Muscle layer of colon (tissue), 2 donors: Measurements from ENCODE around the gene SAPCD1.

Experiments used
- H3K27ac ChIP-seq: one replicate; pipeline ENCODE4 v1.7.0; 2013; ENCODE audit warnings: low read depth, mild to moderate bottlenecking, low read length, moderate library complexity
- H3K27me3 ChIP-seq, 2 donors: one replicate each; pipeline ENCODE4 v1.7.0; 2013; ENCODE audit warnings: low read length in 2 of 2, mild to moderate bottlenecking in 2 of 2; ENCODE audit not compliant: insufficient read depth in 2 of 2, control insufficient read depth in 1 of 2
- H3K36me3 ChIP-seq: one replicate; pipeline ENCODE4 v1.7.0; 2013; ENCODE audit warnings: mild to moderate bottlenecking, low read length; ENCODE audit not compliant: insufficient read depth
- H3K4me1 ChIP-seq: one replicate; pipeline ENCODE4 v1.7.0; 2013; ENCODE audit warnings: mild to moderate bottlenecking, low read length; ENCODE audit not compliant: insufficient read depth
- H3K4me3 ChIP-seq, 2 donors: one replicate each; pipeline ENCODE4 v1.7.0; 2013; ENCODE audit warnings: low read length in 2 of 2, low read depth in 1 of 2, mild to moderate bottlenecking in 1 of 2, moderate library complexity in 1 of 2
- H3K9ac ChIP-seq: one replicate; pipeline ENCODE4 v1.7.0; 2013; ENCODE audit warnings: low read length
- H3K9me3 ChIP-seq: one replicate; pipeline ENCODE4 v1.7.0; 2013; ENCODE audit warnings: mild to moderate bottlenecking, low read length
- donor health status: abdominal sarcoma.
- donor health status: Adenocarcinoma of cecum.

Gene SAPCD1

GRCh38 chr6:31775633-31776484 lies 13.4 kb downstream of the SAPCD1 start:
- Histone ChIP-seq H3K36me3 (peaks cover 23% of the 10 kb centered on the region), H3K9ac (no peak overlapping the region), H3K27ac (no peak overlapping the region), H3K9me3 (no peaks in the 10 kb centered on the region), H3K27me3 (no peaks in the 10 kb centered on the region), H3K4me1 (peaks cover 7% of the 10 kb centered on the region), H3K4me3 (no peak overlapping the region)

- peaks cover 7% of the 10 kb centered on the region for H3K4me1 ChIP-seq
- H3K9me3 ChIP-seq, result no peaks in the 10 kb centered on the region
- no peak overlapping the region for H3K4me3 ChIP-seq
- H3K9ac ChIP-seq, result no peak overlapping the region
- no peaks in the 10 kb centered on the region for H3K27me3 ChIP-seq
- no peak overlapping the region for H3K27ac ChIP-seq
- H3K36me3 ChIP-seq, result peaks cover 26% of the 10 kb centered on the region
Observed at GRCh38 chr6:31776485-31776988, 14.1 kb downstream of the SAPCD1 start.

- no peaks in the 10 kb centered on the region for H3K9me3 ChIP-seq
- no peaks in the 10 kb centered on the region for H3K27me3 ChIP-seq
- H3K4me1 ChIP-seq, result peaks cover 7% of the 10 kb centered on the region
- peaks cover 32% of the 10 kb centered on the region for H3K36me3 ChIP-seq
- H3K4me3 ChIP-seq, result no peak within 1 kb of the TSS
- H3K9ac ChIP-seq, result no peak within 1 kb of the TSS
- H3K27ac ChIP-seq, result no peak within 1 kb of the TSS
Observed at GRCh38 chr6:31776989-31777666, 14.7 kb downstream of the SAPCD1 start, which contains the start of gene VWA7. VWA7 (minus strand) TSS chr6:31777328; CDS start chr6:31776779, 549 bp downstream.

GRCh38 chr6:31777667-31778050 lies 15.2 kb downstream of the SAPCD1 start:
- H3K27ac ChIP-seq, result no peak overlapping the region
- H3K4me1 ChIP-seq, result peaks cover 7% of the 10 kb centered on the region
- H3K27me3 ChIP-seq, result no peaks in the 10 kb centered on the region
- no peak overlapping the region for H3K4me3 ChIP-seq
- H3K36me3 ChIP-seq, result peaks cover 36% of the 10 kb centered on the region
- H3K9ac ChIP-seq, result no peak overlapping the region
- no peaks in the 10 kb centered on the region for H3K9me3 ChIP-seq

GRCh38 chr6:31778193-31778592 lies 15.7 kb downstream of the SAPCD1 start:
- H3K36me3 ChIP-seq, result peaks cover 42% of the 10 kb centered on the region

GRCh38 chr6:31778999-31779885 lies 16.8 kb downstream of the SAPCD1 start:
- Histone ChIP-seq H3K36me3 (peaks cover 48% of the 10 kb centered on the region), H3K27me3 (no peaks in the 10 kb centered on the region), H3K9ac (no peak overlapping the region), H3K4me3 (no peak overlapping the region), H3K9me3 (no peaks in the 10 kb centered on the region), H3K4me1 (peaks cover 7% of the 10 kb centered on the region), H3K27ac (no peak overlapping the region)

More at GRCh38 chr6:31778193-31778592, 15.7 kb downstream of the SAPCD1 start:
- Histone ChIP-seq H3K9me3 (no peaks in the 10 kb centered on the region), H3K27me3 (no peaks in the 10 kb centered on the region), H3K4me3 (no peak overlapping the region), H3K27ac (no peak overlapping the region), H3K4me1 (peaks cover 7% of the 10 kb centered on the region), H3K9ac (no peak overlapping the region)

- Histone ChIP-seq H3K27me3 (no peaks in the 10 kb centered on the region), H3K36me3 (peaks cover 54% of the 10 kb centered on the region)
Observed at GRCh38 chr6:31779908-31780307, 17.5 kb downstream of the SAPCD1 start.

GRCh38 chr6:31780507-31781243 lies 18.2 kb downstream of the SAPCD1 start:
- peaks cover 61% of the 10 kb centered on the region for H3K36me3 ChIP-seq
- no peak overlapping the region for H3K9ac ChIP-seq
- peaks cover 7% of the 10 kb centered on the region for H3K4me1 ChIP-seq
- no peak overlapping the region for H3K4me3 ChIP-seq
- no peaks in the 10 kb centered on the region for H3K27me3 ChIP-seq
- no peak overlapping the region for H3K27ac ChIP-seq
- no peaks in the 10 kb centered on the region for H3K9me3 ChIP-seq

More at GRCh38 chr6:31779908-31780307, 17.5 kb downstream of the SAPCD1 start:
- peaks cover 7% of the 10 kb centered on the region for H3K4me1 ChIP-seq
- H3K9ac ChIP-seq, result no peak overlapping the region
- no peaks in the 10 kb centered on the region for H3K9me3 ChIP-seq
- H3K4me3 ChIP-seq, result no peak overlapping the region
- H3K27ac ChIP-seq, result no peak overlapping the region

GRCh38 chr6:31781244-31782125 lies 19.0 kb downstream of the SAPCD1 start:
- Histone ChIP-seq H3K36me3 (peaks cover 61% of the 10 kb centered on the region), H3K9ac (no peak overlapping the region), H3K27ac (no peak overlapping the region), H3K27me3 (no peaks in the 10 kb centered on the region), H3K4me3 (no peak overlapping the region), H3K4me1 (peaks cover 7% of the 10 kb centered on the region), H3K9me3 (no peaks in the 10 kb centered on the region)
